ENCODE measurements around the gene MFAP5.

Gene MFAP5

GRCh38 chr12:8664228-8664913, 1.7 kb upstream of the MFAP5 start:
- TF ChIP-seq TAF1 (IDR thresholded peaks at IDR 0.05; ENCODE audit: borderline replicate concordance, insufficient read depth, low read length) (no peak), POLR2AphosphoS5 (IDR thresholded peaks at IDR 0.05; ENCODE audit: low read depth, low read length) (no peak), FOXP2 (optimal IDR thresholded peaks at IDR 0.05; ENCODE audit: borderline replicate concordance, extremely low read depth, extremely low read length, insufficient read depth) (no peak), REST (IDR thresholded peaks at IDR 0.05; ENCODE audit: insufficient read depth in 1 of 2, low read depth in 2 of 2, low read length in 2 of 2) (no peak), SIN3A (IDR thresholded peaks at IDR 0.05; ENCODE audit: borderline replicate concordance, insufficient read depth, low read length) (no peak)

GRCh38 chr12:8661751-8662150, 875 bp downstream of the MFAP5 start:
- TF ChIP-seq SIN3A (IDR thresholded peaks at IDR 0.05; ENCODE audit: borderline replicate concordance, insufficient read depth, low read length) (no peak), FOXP2 (optimal IDR thresholded peaks at IDR 0.05; ENCODE audit: borderline replicate concordance, extremely low read depth, extremely low read length, insufficient read depth) (no peak), REST (IDR thresholded peaks at IDR 0.05; ENCODE audit: insufficient read depth in 1 of 2, low read depth in 2 of 2, low read length in 2 of 2) (no peak)

- TF ChIP-seq SIN3A (IDR thresholded peaks at IDR 0.05; ENCODE audit: borderline replicate concordance, insufficient read depth, low read length) (no peak), POLR2AphosphoS5 (IDR thresholded peaks at IDR 0.05; ENCODE audit: low read depth, low read length) (no peak), FOXP2 (optimal IDR thresholded peaks at IDR 0.05; ENCODE audit: borderline replicate concordance, extremely low read depth, extremely low read length, insufficient read depth) (no peak), TAF1 (IDR thresholded peaks at IDR 0.05; ENCODE audit: borderline replicate concordance, insufficient read depth, low read length) (no peak), REST (IDR thresholded peaks at IDR 0.05; ENCODE audit: insufficient read depth in 1 of 2, low read depth in 2 of 2, low read length in 2 of 2) (no peak)
Observed at GRCh38 chr12:8661016-8661415, 1.6 kb downstream of the MFAP5 start.

- TF ChIP-seq TAF1 (IDR thresholded peaks at IDR 0.05; ENCODE audit: borderline replicate concordance, insufficient read depth, low read length), result no peak
- TF ChIP-seq SIN3A (IDR thresholded peaks at IDR 0.05; ENCODE audit: borderline replicate concordance, insufficient read depth, low read length), result no peak
- TF ChIP-seq FOXP2 (optimal IDR thresholded peaks at IDR 0.05; ENCODE audit: borderline replicate concordance, extremely low read depth, extremely low read length, insufficient read depth), result no peak
- TF ChIP-seq REST (IDR thresholded peaks at IDR 0.05; ENCODE audit: insufficient read depth in 1 of 2, low read depth in 2 of 2, low read length in 2 of 2), result no peak
- no peak for TF ChIP-seq POLR2AphosphoS5 (IDR thresholded peaks at IDR 0.05; ENCODE audit: low read depth, low read length)
Observed at GRCh38 chr12:8658346-8658745, 4.3 kb downstream of the MFAP5 start.

- TF ChIP-seq SIN3A (IDR thresholded peaks at IDR 0.05; ENCODE audit: borderline replicate concordance, insufficient read depth, low read length), result no peak
- no peak for TF ChIP-seq POLR2AphosphoS5 (IDR thresholded peaks at IDR 0.05; ENCODE audit: low read depth, low read length)
- TF ChIP-seq TAF1 (IDR thresholded peaks at IDR 0.05; ENCODE audit: borderline replicate concordance, insufficient read depth, low read length), result no peak
- no peak for TF ChIP-seq FOXP2 (optimal IDR thresholded peaks at IDR 0.05; ENCODE audit: borderline replicate concordance, extremely low read depth, extremely low read length, insufficient read depth)
- TF ChIP-seq REST (IDR thresholded peaks at IDR 0.05; ENCODE audit: insufficient read depth in 1 of 2, low read depth in 2 of 2, low read length in 2 of 2), result no peak
Observed at GRCh38 chr12:8655421-8655820, 7.2 kb downstream of the MFAP5 start.

Measured in PFSK-1 (cell line).